Thoracic aorta (tissue), 2 donors: ENCODE results near the gene FPR1. TPM values are rescaled to one million over a fixed set of nuclear protein-coding genes. Genes with fewer than 3 reads are reported as not detected.

Experiments
- ATAC-seq: fragments of 150-250 bp; one replicate; pipeline ENCODE4 v1.8.0; 2017; ENCODE audit warnings: low read depth; ENCODE audit not compliant: insufficient number of reproducible peaks, low FRiP score
- DNase-seq: peaks from one replicate; pipeline ENCODE4 v3.0.0-alpha.2; 2020; ENCODE audit warnings: low spot score
- H3K27ac ChIP-seq, 2 donors: fragments of 200-600 bp; sonication (generic); 1 replicate in 1 of 2; 2 replicates in 1 of 2; pipeline ENCODE4 v1.5.1; 2016; ENCODE audit warnings: mild to moderate bottlenecking in 2 of 2, moderate library complexity in 2 of 2
- H3K27me3 ChIP-seq: fragments of 200-600 bp; sonication (generic); replicated peaks from 2 replicates; pipeline ENCODE4 v1.6.0; 2016; ENCODE audit warnings: mild to moderate bottlenecking; ENCODE audit not compliant: insufficient read depth
- H3K36me3 ChIP-seq: fragments of 200-600 bp; sonication (generic); one replicate; pipeline ENCODE4 v1.5.1; 2016
- H3K4me1 ChIP-seq, 2 donors: fragments of 200-600 bp; sonication (generic); 1 replicate in 1 of 2; 2 replicates in 1 of 2; pipeline versions ENCODE4 v1.5.1 to v1.6.0; 2016; ENCODE audit warnings: low read depth in 2 of 2, mild to moderate bottlenecking in 1 of 2; ENCODE audit not compliant: control insufficient read depth in 1 of 2
- H3K4me3 ChIP-seq: fragments of 200-600 bp; sonication (generic); 2 replicates; pipeline ENCODE4 v1.5.1; 2016; ENCODE audit warnings: mild to moderate bottlenecking
- H3K9me3 ChIP-seq: fragments of 200-600 bp; sonication (generic); 2 replicates; pipeline ENCODE4 v1.5.1; 2016
- CTCF ChIP-seq: fragments of 200-600 bp; sonication (generic); IDR thresholded peaks from one replicate; pipeline ENCODE4 v1.5.1; 2019; ENCODE audit warnings: antibody characterized with exemption
- total RNA-seq, 2 donors: library from RNA; depleted of rRNA; stranded (reverse); fragments of >200 nt; gene quantifications; one replicate each; pipeline versions ENCODE4 v1.1.0 to v1.2.3, GENCODE V29; 2016

FPR1 gene
- total RNA-seq, 2 donors from 2014 or later, result 30.2 to 39.3 TPM

GRCh38 chr19:51696606-51697005, 55.1 kb downstream of the FPR1 start:
- no peak for ATAC-seq
- DNase-seq, result no peak
- peaks cover 10% of the 10 kb centered on the region for H3K36me3 ChIP-seq

More at GRCh38 chr19:51696606-51697005, 55.1 kb downstream of the FPR1 start:
- TF ChIP-seq CTCF, result no peak
- Histone ChIP-seq H3K4me3 (no peak overlapping the region), H3K27ac (no peak overlapping the region), H3K27me3 (no peaks in the 10 kb centered on the region), H3K9me3 (no peaks in the 10 kb centered on the region), H3K4me1 (peaks cover 10 to 31% of the 10 kb centered on the region in 2 donors)

Other genes with a start within 250 kb of the FPR1 start
- 1 to 10 TPM in 1 of 2 donors, under 1 TPM in 1; 0.56 to 1.6 TPM for gene SIGLEC6, start 220.2 kb downstream of the FPR1 start, total RNA-seq
- 10 to 100 TPM in 1 of 2 donors, 1 to 10 TPM in 1; 6.6 to 15.6 TPM for gene ZNF175, start 180.6 kb downstream of the FPR1 start, total RNA-seq
- gene SIGLEC5, start 121.5 kb downstream of the FPR1 start, total RNA-seq, result 1 to 10 TPM in 1 of 2 donors, not detected in 1; 1.4 TPM
- 10 to 100 TPM in 1 of 2 donors, 1 to 10 TPM in 1; 4.6 to 12.6 TPM for gene SIGLEC14, start 105.1 kb downstream of the FPR1 start, total RNA-seq
- gene SPACA6, start 58.5 kb downstream of the FPR1 start, total RNA-seq, result 10 to 100 TPM; 24.1 to 72.4 TPM
- gene HAS1, start 27.9 kb downstream of the FPR1 start, total RNA-seq, result 10 to 100 TPM in 1 of 2 donors, 1 to 10 TPM in 1; 1.6 to 74.8 TPM
- gene FPR2, start 9.3 kb upstream of the FPR1 start, total RNA-seq, result 1 to 10 TPM; 2.2 to 5.9 TPM
- gene FPR3, start 43.3 kb upstream of the FPR1 start, total RNA-seq, result 10 to 100 TPM; 11.1 to 18.0 TPM
- 10 to 100 TPM; 14.5 to 30.4 TPM for gene ZNF577, start 136.1 kb upstream of the FPR1 start, total RNA-seq
- 10 to 100 TPM in 1 of 2 donors, 1 to 10 TPM in 1; 6.6 to 20.2 TPM for gene ZNF649, start 153.1 kb upstream of the FPR1 start, total RNA-seq
- 1 to 10 TPM; 2.0 to 2.2 TPM for gene ZNF613, start 175.6 kb upstream of the FPR1 start, total RNA-seq
- 10 to 100 TPM in 1 of 2 donors, 1 to 10 TPM in 1; 7.3 to 15.4 TPM for gene ZNF350, start 235.0 kb upstream of the FPR1 start, total RNA-seq